Activated T-helper 17 cell treated with anti-CD3 and anti-CD28 coated beads, Interleukin-2, amount 50 U/mL, for 72 hours (primary cell): ENCODE measurements around the gene CD226. TPM values are rescaled to one million over a fixed set of nuclear protein-coding genes. Genes with fewer than 3 reads are reported as not detected.
"Not testable (repeated sequence)": the region's sequence is repeated elsewhere in the genome, so short reads cannot be mapped to it uniquely, and the experiment has no call there.

Source experiments
- ATAC-seq: fragments of 150-1000 bp; cut with Tn5 transposase; replicated peaks from 2 replicates; pipeline ENCODE4 v1.10.0; 2021; ENCODE audit warnings: mild to moderate bottlenecking, moderate library complexity
- H3K27ac Mint-ChIP-seq: one replicate; pipeline ENCODE4 v1.8.0; 2022; ENCODE audit warnings: mixed read lengths
- H3K27me3 Mint-ChIP-seq: one replicate; pipeline ENCODE4 v1.8.0; 2022; ENCODE audit warnings: mixed read lengths
- H3K36me3 Mint-ChIP-seq: one replicate; pipeline ENCODE4 v1.8.0; 2022; ENCODE audit warnings: low read depth, mild to moderate bottlenecking, mixed read lengths
- H3K4me1 Mint-ChIP-seq: one replicate; pipeline ENCODE4 v1.8.0; 2022; ENCODE audit warnings: mixed read lengths
- H3K4me3 Mint-ChIP-seq: one replicate; pipeline ENCODE4 v1.8.0; 2022; ENCODE audit warnings: mild to moderate bottlenecking, mixed read lengths
- H3K9me3 Mint-ChIP-seq: one replicate; pipeline ENCODE4 v1.8.0; 2022; ENCODE audit warnings: mixed read lengths
- total RNA-seq, 2 donors: library from RNA; stranded (reverse); gene quantifications; one replicate each; pipeline ENCODE4 v1.2.3, GENCODE V29; 2022

Gene CD226
- total RNA-seq, 2 donors from 2014 or later, result 136 to 146 TPM

GRCh38 chr18:69845593-69846506, 101.8 kb downstream of the CD226 start:
- no peak overlapping the region for H3K4me3 Mint-ChIP-seq
- no peaks in the 10 kb centered on the region for H3K9me3 Mint-ChIP-seq
- no peaks in the 10 kb centered on the region for H3K36me3 Mint-ChIP-seq
- ATAC-seq, result no peak
- H3K27me3 Mint-ChIP-seq, result no peaks in the 10 kb centered on the region
- H3K4me1 Mint-ChIP-seq, result no peaks in the 10 kb centered on the region
- H3K27ac Mint-ChIP-seq, result no peak overlapping the region

- Mint-ChIP-seq H3K9me3 (no peaks in the 10 kb centered on the region), H3K4me1 (no peaks in the 10 kb centered on the region), H3K27me3 (no peaks in the 10 kb centered on the region), H3K36me3 (no peaks in the 10 kb centered on the region), H3K27ac (no peak overlapping the region), H3K4me3 (no peak overlapping the region)
- no peak for ATAC-seq
Observed at GRCh38 chr18:69844656-69845055, 103.0 kb downstream of the CD226 start.

- H3K4me1 Mint-ChIP-seq, result no peaks in the 10 kb centered on the region
Observed at GRCh38 chr18:69843015-69843414, 104.7 kb downstream of the CD226 start.

GRCh38 chr18:69841117-69841516, 106.6 kb downstream of the CD226 start:
- H3K4me1 Mint-ChIP-seq, result no peaks in the 10 kb centered on the region
- no peaks in the 10 kb centered on the region for H3K27me3 Mint-ChIP-seq
- H3K4me3 Mint-ChIP-seq, result no peak overlapping the region
- ATAC-seq, result no peak
- no peaks in the 10 kb centered on the region for H3K9me3 Mint-ChIP-seq
- no peak overlapping the region for H3K27ac Mint-ChIP-seq
- peaks cover 12% of the 10 kb centered on the region for H3K36me3 Mint-ChIP-seq

More at GRCh38 chr18:69843015-69843414, 104.7 kb downstream of the CD226 start:
- no peaks in the 10 kb centered on the region for H3K27me3 Mint-ChIP-seq
- H3K27ac Mint-ChIP-seq, result no peak overlapping the region
- no peak for ATAC-seq
- no peak overlapping the region for H3K4me3 Mint-ChIP-seq
- no peaks in the 10 kb centered on the region for H3K36me3 Mint-ChIP-seq
- no peaks in the 10 kb centered on the region for H3K9me3 Mint-ChIP-seq

GRCh38 chr18:69840445-69840844, 107.2 kb downstream of the CD226 start:
- no peak overlapping the region for H3K27ac Mint-ChIP-seq
- no peak overlapping the region for H3K4me3 Mint-ChIP-seq
- peaks cover 19% of the 10 kb centered on the region for H3K36me3 Mint-ChIP-seq
- no peaks in the 10 kb centered on the region for H3K27me3 Mint-ChIP-seq
- no peaks in the 10 kb centered on the region for H3K4me1 Mint-ChIP-seq
- no peak for ATAC-seq
- H3K9me3 Mint-ChIP-seq, result no peaks in the 10 kb centered on the region

GRCh38 chr18:69840001-69840400, 107.7 kb downstream of the CD226 start:
- Mint-ChIP-seq H3K4me3 (no peak overlapping the region), H3K9me3 (no peaks in the 10 kb centered on the region), H3K27ac (no peak overlapping the region), H3K27me3 (no peaks in the 10 kb centered on the region), H3K36me3 (peaks cover 23% of the 10 kb centered on the region), H3K4me1 (no peaks in the 10 kb centered on the region)
- ATAC-seq, result no peak

- no peak for ATAC-seq
- H3K36me3 Mint-ChIP-seq, result peaks cover 28% of the 10 kb centered on the region
- H3K27ac Mint-ChIP-seq, result no peak overlapping the region
- H3K27me3 Mint-ChIP-seq, result no peaks in the 10 kb centered on the region
- no peak overlapping the region for H3K4me3 Mint-ChIP-seq
- H3K4me1 Mint-ChIP-seq, result no peaks in the 10 kb centered on the region
- H3K9me3 Mint-ChIP-seq, result no peaks in the 10 kb centered on the region
Observed at GRCh38 chr18:69839497-69839896, 108.2 kb downstream of the CD226 start.

- Mint-ChIP-seq H3K27me3 (no peaks in the 10 kb centered on the region), H3K4me3 (no peak overlapping the region), H3K9me3 (no peaks in the 10 kb centered on the region), H3K36me3 (peaks cover 34% of the 10 kb centered on the region), H3K27ac (peak overlapping the region; percentile 54), H3K4me1 (no peaks in the 10 kb centered on the region)
- peak; percentile 96 for ATAC-seq
Observed at GRCh38 chr18:69838620-69839411, 108.9 kb downstream of the CD226 start.

- H3K4me3 Mint-ChIP-seq, result no peak overlapping the region
- ATAC-seq, result no peak
- H3K9me3 Mint-ChIP-seq, result no peaks in the 10 kb centered on the region
- H3K27ac Mint-ChIP-seq, result no peak overlapping the region
- H3K36me3 Mint-ChIP-seq, result peaks cover 42% of the 10 kb centered on the region
- H3K27me3 Mint-ChIP-seq, result no peaks in the 10 kb centered on the region
- no peaks in the 10 kb centered on the region for H3K4me1 Mint-ChIP-seq
Observed at GRCh38 chr18:69838003-69838402, 109.7 kb downstream of the CD226 start.

GRCh38 chr18:69834980-69835379, 112.7 kb downstream of the CD226 start:
- not testable (repeated sequence) for ATAC-seq, H3K4me1 Mint-ChIP-seq, H3K9me3 Mint-ChIP-seq, H3K4me3 Mint-ChIP-seq, H3K27ac Mint-ChIP-seq, H3K27me3 Mint-ChIP-seq
- peaks cover 71% of the 10 kb centered on the region for H3K36me3 Mint-ChIP-seq

- Mint-ChIP-seq H3K4me1 (no peaks in the 10 kb centered on the region), H3K36me3 (peaks cover 65% of the 10 kb centered on the region), H3K27me3 (no peaks in the 10 kb centered on the region), H3K4me3 (no peak overlapping the region), H3K9me3 (no peaks in the 10 kb centered on the region), H3K27ac (no peak overlapping the region)
- no peak for ATAC-seq
Observed at GRCh38 chr18:69830189-69830588, 117.5 kb downstream of the CD226 start.

- H3K4me1 Mint-ChIP-seq, result no peaks in the 10 kb centered on the region
- no peak overlapping the region for H3K27ac Mint-ChIP-seq
- H3K36me3 Mint-ChIP-seq, result peaks cover 38% of the 10 kb centered on the region
- no peak overlapping the region for H3K4me3 Mint-ChIP-seq
- no peak for ATAC-seq
- no peaks in the 10 kb centered on the region for H3K27me3 Mint-ChIP-seq
- H3K9me3 Mint-ChIP-seq, result peaks cover 5% of the 10 kb centered on the region
Observed at GRCh38 chr18:69820538-69820937, 127.1 kb downstream of the CD226 start.

GRCh38 chr18:69819460-69819859, 128.2 kb downstream of the CD226 start:
- no peak for ATAC-seq
- H3K27ac Mint-ChIP-seq, result no peak overlapping the region
- peaks cover 40% of the 10 kb centered on the region for H3K36me3 Mint-ChIP-seq
- H3K4me1 Mint-ChIP-seq, result no peaks in the 10 kb centered on the region
- peaks cover 5% of the 10 kb centered on the region for H3K9me3 Mint-ChIP-seq
- H3K4me3 Mint-ChIP-seq, result no peak overlapping the region
- H3K27me3 Mint-ChIP-seq, result no peaks in the 10 kb centered on the region

GRCh38 chr18:69817335-69817940, 130.2 kb downstream of the CD226 start:
- Mint-ChIP-seq H3K27me3 (no peaks in the 10 kb centered on the region), H3K4me1 (no peaks in the 10 kb centered on the region), H3K36me3 (peaks cover 44% of the 10 kb centered on the region), H3K27ac (no peak overlapping the region), H3K9me3 (no peaks in the 10 kb centered on the region), H3K4me3 (no peak overlapping the region)
- ATAC-seq, result no peak
